MM.1S (cell line): ENCODE measurements around the gene BCAR3.

ENCODE experiments used
- CTCF ChIP-seq: fragments of 300-600 bp; sonication (generic); IDR thresholded peaks from 2 replicates; pipeline ENCODE4 v1.5.1; 2016; ENCODE audit warnings: antibody characterized with exemption, low read length, mixed read lengths
- EZH2 ChIP-seq: fragments of 300-600 bp; sonication (generic); optimal IDR thresholded peaks from 2 replicates; pipeline ENCODE3; 2017; ENCODE audit warnings: low read depth, mild to moderate bottlenecking, antibody characterized with exemption, low read length, mixed read lengths
- EZH2phosphoT487 ChIP-seq: fragments of 300-600 bp; sonication (generic); IDR thresholded peaks from 2 replicates; pipeline ENCODE4 v1.6.1; 2018; ENCODE audit warnings: antibody characterized with exemption, low read length

GRCh38 chr1:93675931-93676330 lies 5.7 kb downstream of the BCAR3 start:
- TF ChIP-seq CTCF = no peak
- no peak for TF ChIP-seq EZH2
- TF ChIP-seq EZH2phosphoT487 = no peak
